Measurements from ENCODE around the gene TSPAN9.

TSPAN9 gene

DNA sequence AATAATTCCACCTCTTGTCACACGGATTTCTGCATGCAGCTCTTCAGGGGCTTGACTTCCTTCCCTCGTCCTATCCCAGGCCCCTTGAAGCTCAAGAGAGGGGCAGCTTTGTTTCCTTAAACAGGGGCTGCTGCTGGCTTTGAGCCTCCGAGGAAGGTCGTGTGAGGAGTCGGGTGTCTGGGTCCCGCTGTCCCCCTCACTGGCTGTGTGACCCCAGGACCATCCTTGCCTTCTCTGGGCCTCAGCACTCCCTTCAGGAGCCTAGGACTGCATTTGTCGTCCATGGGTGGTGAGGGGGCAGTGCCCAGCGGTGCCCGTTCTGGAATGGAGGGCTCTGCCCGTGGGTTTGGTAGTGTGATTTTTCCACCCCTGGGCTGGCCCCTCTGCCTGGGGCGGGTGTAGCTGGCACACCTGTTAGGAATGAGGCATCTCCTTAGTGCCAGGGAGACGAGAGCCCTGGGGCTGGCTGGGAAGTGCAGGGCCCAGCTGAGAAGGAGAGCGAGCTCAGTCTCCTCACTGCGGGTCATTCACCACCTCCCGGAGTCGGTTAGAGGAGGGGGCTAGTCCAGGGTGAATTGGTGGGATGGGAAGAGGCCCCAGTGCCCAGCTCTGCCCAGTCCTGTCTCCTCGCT is 60.8 kb downstream of the TSPAN9 start:
- DNase-seq (ENCODE audit: extremely low read depth in 1 of 2, low read depth in 1 of 2) = no peak

DNA sequence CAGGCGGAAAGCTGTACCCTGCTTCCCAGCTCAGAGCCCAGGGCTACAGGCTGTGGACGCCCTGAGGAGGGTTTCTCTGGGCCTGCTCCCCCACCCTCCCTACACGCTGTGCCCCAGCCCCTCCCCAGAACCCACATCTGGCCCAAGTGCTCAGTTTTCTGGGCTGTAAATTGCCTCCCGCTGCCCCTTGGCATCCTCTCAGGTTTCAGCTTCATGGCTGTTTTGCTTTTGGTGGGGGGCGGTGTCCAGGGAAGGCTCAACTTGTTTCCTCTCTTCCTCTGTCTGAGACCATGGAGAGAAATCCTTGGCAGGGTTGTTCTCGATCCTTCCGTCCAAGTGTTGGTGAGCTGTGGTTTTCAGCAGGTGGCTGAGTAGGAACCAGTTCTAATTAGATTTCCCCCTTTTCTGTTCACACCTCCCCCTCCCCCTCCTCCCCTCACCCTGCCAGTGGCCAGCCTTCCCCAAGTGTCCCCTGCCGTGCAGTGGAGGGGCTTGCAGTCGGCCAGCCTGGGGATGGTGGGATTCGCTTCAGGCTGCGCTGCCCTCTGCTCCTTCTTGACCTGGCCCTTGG is 61.8 kb downstream of the TSPAN9 start:
- DNase-seq (ENCODE audit: extremely low read depth in 1 of 2, low read depth in 1 of 2) = no peak

GRCh38 chr12:3139760-3140159 is 62.6 kb downstream of the TSPAN9 start:
- DNase-seq (ENCODE audit: extremely low read depth in 1 of 2, low read depth in 1 of 2) = no peak

DNA sequence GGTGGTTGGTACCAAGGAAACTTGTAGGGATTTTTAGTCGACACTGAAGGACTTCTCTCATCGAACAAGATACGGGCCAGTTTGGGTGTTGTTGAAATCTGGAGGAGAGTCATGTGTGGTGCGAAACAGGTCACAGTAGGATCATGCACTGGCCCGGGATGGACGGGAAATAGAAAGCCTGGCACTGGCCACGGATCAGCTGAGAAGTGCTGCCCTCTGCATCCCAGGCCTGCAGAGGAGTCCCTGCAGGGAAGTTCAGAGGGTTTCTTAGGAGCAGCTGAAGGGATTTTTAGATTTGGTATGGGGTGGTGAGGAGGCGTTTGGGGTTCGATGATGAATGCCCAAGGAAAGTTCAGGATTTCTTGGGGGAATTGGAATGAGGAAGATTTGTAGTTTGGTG is 63.1 kb downstream of the TSPAN9 start:
- no peak for DNase-seq (ENCODE audit: extremely low read depth in 1 of 2, low read depth in 1 of 2)

DNA sequence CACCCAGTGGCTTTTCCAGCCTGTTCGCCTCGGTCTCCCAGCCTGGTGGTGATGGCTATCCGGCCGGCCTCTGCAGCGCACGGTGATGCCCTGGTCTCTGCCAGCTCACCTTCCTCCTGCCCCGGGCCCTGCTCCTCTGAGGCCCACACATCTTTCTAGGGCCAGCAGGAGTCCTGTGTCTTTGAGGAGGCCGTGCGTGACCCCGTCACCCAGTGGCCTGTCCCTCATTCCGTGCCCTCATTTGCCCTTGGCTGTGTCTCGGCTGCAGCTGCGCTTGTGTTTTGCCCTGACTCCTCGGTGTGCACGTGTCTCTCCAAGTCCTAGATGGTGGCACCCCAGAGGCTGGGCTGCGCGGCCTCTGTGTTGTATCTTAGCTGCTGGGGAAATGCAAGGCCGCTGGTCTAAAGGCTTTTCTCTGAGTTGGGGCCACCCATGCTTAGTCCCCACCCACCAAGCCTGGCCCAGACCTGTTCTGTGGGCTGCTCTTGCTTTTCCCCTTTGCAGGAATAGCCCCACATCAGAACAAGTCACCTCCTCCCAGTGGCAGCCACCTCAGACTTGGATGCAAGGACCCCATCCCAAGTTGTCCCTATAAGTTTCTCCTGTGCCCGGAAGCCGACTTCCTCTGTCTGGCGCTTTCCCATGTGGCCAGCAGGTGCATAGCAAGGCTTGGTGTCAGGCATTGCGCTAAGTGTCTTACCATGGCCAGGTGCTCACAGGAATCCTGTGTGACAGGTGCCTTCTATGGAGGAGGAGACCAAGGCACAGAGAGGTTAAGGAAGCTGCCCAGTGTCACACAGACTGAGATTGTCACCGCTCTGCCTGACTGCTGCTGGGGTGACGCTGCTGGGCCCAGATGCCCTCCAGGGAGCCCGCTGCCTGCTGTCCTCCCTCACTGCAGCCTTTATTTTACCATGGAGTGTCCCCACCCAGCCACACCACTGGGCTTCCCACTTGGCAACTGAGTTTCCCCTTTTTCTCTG is 64.5 kb downstream of the TSPAN9 start:
- DNase-seq (ENCODE audit: extremely low read depth in 1 of 2, low read depth in 1 of 2) = no peak

DNA sequence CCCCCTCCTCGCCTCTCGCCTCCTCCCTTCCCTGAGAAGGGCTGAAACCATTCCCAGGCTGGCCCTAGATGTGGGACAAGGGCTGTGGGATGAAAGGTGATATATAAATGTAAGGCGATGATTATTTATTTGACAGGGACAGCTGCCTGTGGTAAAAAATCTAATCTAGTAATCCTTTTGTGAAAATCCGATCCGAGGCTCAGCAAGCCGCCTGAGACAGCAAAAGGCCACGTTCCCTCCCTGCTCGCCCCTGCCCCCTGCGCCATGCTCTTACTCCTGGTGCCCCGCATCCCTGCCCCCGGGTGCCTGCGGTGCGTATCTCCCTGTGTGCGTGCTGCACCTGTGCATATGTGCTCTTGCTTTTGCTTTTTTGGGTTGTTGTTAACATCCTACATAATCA is 65.2 kb downstream of the TSPAN9 start:
- no peak for DNase-seq (ENCODE audit: extremely low read depth in 1 of 2, low read depth in 1 of 2)

DNA sequence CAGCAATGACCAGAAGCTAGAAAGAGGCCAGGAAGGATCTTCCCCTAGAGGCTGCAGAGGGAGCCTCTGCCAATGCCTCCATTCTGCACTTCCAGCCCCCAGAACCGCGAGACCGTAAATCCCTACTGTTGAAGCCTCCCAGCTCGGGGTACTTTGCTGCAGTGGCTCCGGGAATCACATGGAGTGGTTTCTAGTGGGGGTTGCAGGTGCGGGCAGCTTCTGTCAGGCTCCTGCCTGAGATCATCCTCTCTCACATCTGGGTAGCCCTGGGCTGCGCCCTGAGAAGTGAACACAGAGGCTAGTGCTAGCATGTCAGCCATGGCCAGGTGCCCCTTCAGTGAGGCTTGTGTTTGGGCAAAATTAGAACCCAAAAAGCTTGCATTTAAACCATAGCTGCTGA is 67.3 kb downstream of the TSPAN9 start:
- DNase-seq (ENCODE audit: extremely low read depth in 1 of 2, low read depth in 1 of 2) = no peak

- no peak for DNase-seq (ENCODE audit: extremely low read depth in 1 of 2, low read depth in 1 of 2)
These were observed 67.9 kb downstream of the TSPAN9 start for GRCh38 chr12:3145033-3145432.

DNA sequence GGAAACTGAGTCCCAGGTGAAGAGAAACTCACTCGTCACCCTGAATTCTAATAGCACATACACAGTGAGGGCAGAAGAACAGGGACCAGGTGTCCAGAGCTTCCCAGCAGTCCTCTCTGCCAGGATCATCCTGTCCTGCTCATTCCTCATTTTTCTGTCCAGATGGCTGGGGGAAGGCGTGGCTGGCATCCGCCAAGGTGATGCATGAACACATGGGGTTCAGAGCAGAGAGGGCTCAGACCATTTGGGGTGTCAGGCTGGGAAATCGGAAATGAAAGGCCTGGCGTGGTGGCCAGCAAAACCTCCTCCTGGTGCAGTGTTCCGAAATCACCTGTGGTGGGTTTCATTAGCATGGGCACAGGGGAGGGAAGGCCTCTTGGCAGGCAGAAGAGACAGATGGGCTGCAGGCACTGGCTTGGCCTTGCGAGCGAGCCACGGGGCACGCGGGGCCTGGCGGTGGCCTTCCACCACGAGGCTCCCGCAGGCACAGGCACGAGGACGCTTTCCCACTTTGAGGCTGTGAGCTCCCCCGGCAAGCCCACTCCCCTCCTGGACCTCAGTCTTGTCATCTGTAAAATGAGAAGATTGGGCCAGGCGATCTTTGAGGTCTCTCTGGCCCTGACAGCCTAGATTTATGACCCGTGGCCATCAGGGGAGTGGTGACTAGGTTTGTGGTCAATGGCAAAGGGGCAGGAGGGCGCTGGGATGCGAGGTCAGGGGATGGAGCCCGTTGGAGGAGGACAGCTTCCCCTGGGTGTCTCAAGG is 68.5 kb downstream of the TSPAN9 start:
- DNase-seq (ENCODE audit: extremely low read depth in 1 of 2, low read depth in 1 of 2) = no peak

GRCh38 chr12:3147260-3147659 is 70.1 kb downstream of the TSPAN9 start:
- DNase-seq (ENCODE audit: extremely low read depth in 1 of 2, low read depth in 1 of 2) = no peak

DNA sequence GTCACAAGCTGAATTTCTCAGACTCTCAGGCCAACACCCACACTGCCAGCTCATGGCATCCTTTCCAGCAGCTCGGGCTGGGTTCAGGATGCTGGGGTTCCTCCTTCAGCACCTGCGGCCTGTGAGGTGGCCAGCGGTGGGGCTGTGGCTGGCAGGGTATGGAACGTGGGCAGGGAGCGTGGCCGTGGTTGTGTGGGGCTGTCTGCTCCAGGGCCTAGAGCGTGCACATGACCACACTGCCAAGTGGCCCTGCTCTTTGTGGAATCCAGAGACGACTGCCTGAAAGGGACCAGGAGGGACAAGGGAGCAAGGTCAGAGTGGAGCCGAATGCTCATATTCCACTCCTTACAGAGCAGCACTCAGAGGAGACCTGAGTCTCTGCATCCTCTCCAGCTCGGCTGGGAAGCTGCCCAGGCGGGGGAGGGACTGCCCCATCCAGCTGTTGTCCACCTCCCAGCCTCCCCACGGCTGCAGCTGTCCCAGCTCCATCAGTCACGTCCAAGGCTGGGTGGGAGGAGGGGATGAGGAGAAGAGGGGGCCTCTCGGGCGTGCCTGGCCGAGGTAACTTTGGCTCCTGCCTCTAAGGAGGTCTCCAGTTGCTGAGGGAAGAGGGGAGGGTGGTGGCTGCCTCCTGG is 71.3 kb downstream of the TSPAN9 start:
- no peak for DNase-seq (ENCODE audit: extremely low read depth in 1 of 2, low read depth in 1 of 2)

- DNase-seq (ENCODE audit: extremely low read depth in 1 of 2, low read depth in 1 of 2) = no peak
These were observed 72.5 kb downstream of the TSPAN9 start for GRCh38 chr12:3149515-3150307.

- DNase-seq (ENCODE audit: extremely low read depth in 1 of 2, low read depth in 1 of 2) = no peak
These were observed 73.1 kb downstream of the TSPAN9 start for GRCh38 chr12:3150308-3150670.

DNA sequence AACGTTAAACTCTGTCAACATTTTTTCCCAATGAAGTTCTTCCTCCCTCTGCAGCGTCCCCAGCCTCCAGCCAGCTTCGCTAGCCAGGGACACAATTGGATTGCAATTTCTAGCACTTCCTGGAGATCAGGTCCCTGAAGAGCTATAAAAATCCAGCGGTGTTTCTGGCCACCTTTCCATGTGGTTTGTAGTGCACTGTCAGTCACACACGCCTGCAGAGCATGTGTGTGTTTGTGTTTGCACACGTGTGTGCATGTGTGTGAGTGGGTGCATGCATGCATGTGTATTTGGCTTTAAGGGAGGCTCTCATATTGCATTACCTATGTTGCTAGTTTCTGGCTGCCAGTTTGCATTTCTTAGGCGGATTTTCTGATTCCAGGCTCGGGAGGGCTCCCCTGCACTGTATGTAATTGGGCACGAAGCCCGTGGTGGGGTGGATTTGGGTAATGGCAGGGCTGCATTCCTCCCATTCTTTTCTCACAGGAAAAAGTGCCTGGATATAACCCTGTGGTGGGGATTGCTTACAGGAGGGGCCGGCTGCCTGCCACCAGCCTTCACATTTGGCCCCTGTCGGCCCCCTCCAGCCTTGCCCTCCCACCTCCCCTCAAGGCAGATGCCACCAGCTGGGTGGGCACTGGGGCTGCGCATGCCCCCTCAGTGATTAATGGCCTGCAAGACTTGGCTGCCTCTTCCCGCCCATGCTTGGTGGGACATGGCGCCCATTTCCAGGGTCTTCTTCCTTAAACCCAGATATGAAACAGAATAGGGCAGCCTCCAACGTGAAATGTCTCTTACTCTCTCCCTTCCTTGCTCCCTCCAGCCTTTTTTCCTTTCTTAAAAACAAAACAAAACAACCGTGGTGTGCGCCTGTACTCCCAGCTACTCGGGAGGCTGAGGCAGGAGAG is 74.0 kb downstream of the TSPAN9 start:
- no peak for DNase-seq (ENCODE audit: extremely low read depth in 1 of 2, low read depth in 1 of 2)

- no peak for DNase-seq (ENCODE audit: extremely low read depth in 1 of 2, low read depth in 1 of 2)
These were observed 74.9 kb downstream of the TSPAN9 start for GRCh38 chr12:3152011-3152511.

DNA sequence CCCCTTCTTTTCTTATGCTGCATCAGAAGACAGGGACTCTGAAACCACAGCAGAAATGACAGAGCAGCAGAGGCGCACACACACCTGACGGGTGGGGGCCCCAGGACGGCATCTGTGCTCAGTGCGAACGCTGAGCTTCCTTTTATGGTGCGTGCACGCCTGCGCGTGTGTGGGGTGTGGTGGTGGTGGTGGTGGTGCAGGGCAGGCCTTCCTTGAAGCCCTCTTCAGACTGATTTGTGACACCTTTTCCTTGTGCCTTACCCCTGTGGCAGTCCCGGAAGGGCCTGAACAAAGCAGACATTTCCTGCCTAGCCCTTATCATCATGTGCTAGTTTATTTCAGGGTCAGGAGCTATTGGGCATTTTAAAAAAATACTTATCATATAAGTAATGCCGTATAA is 75.7 kb downstream of the TSPAN9 start:
- DNase-seq (ENCODE audit: extremely low read depth in 1 of 2, low read depth in 1 of 2) = no peak

GRCh38 chr12:3154006-3154405 is 76.8 kb downstream of the TSPAN9 start:
- no peak for DNase-seq (ENCODE audit: extremely low read depth in 1 of 2, low read depth in 1 of 2)

DNA sequence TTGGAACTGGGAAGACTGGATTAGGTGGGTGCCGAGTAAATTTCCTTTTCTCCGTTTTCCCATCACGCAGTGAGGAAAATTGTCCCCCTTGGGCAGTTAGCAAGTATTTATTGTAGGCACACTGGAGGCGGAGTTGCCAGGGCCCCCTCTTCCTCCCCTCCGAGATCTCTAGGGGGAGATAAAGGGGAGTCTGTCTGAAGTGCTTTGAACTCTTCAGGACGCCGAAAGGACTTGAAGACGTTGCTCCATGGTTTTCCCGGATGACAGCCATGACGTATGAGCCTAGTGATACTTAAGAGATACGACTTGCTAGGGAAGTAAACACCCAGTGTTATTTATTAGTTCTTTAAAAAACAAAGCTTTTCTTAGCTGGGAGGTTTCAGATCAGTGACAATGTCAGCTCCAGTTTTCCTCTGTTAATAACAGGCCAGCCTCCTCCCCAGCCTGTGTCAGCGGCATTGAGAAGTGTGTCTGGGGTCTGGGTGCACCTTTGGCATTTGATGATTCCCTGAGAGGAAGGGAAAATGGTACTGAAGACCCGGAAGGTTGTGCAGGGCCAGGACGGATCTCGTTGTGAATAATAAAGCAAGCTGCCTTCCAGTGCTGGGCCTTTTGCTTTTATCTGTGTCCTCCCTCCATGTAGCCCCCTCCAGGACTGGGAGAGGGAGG is 78.7 kb downstream of the TSPAN9 start:
- DNase-seq (ENCODE audit: extremely low read depth in 1 of 2, low read depth in 1 of 2) = no peak
